ENCODE measurements around the gene NEK11. TPM values are rescaled to one million over a fixed set of nuclear protein-coding genes. Genes with fewer than 3 reads are reported as not detected.

NEK11 gene
- total RNA-seq, 3 donors from 2014 or later: 3.9 to 9.4 (median 5.8) TPM

- DNase-seq (no peak), ATAC-seq (no peak)
- H3K36me3 ChIP-seq (ENCODE audit: low read depth): no peaks in the 10 kb centered on the region
- no peak overlapping the region for H3K4me3 ChIP-seq
- H3K4me1 ChIP-seq (ENCODE audit: low read depth): no peaks in the 10 kb centered on the region
- no peak for TF ChIP-seq CTCF (IDR thresholded peaks at IDR 0.05)
- no peaks in the 10 kb centered on the region for H3K9me3 ChIP-seq
- intact Hi-C loops (cut with DNase I, micrococcal nuclease): no loop called here
Measured at GRCh38 chr3:130992344-130992743, 34.3 kb upstream of the NEK11 start.

GRCh38 chr3:130997289-130997688 lies 29.4 kb upstream of the NEK11 start:
- no peaks in the 10 kb centered on the region for H3K4me1 ChIP-seq (ENCODE audit: low read depth)
- TF ChIP-seq CTCF (IDR thresholded peaks at IDR 0.05): no peak
- no peaks in the 10 kb centered on the region for H3K9me3 ChIP-seq
- ATAC-seq: no peak
- intact Hi-C loops (cut with DNase I, micrococcal nuclease): no loop called here
- no peak overlapping the region for H3K4me3 ChIP-seq
- DNase-seq: no peak
- H3K36me3 ChIP-seq (ENCODE audit: low read depth): no peaks in the 10 kb centered on the region

GRCh38 chr3:131001071-131001470 lies 25.6 kb upstream of the NEK11 start:
- Histone ChIP-seq H3K4me1 (ENCODE audit: low read depth) (no peaks in the 10 kb centered on the region), H3K36me3 (ENCODE audit: low read depth) (no peaks in the 10 kb centered on the region), H3K4me3 (no peak overlapping the region), H3K9me3 (no peaks in the 10 kb centered on the region)
- intact Hi-C loops (cut with DNase I, micrococcal nuclease): no loop called here
- ATAC-seq (no peak), DNase-seq (no peak)
- TF ChIP-seq CTCF (IDR thresholded peaks at IDR 0.05): no peak

- intact Hi-C loops (cut with DNase I, micrococcal nuclease): no loop called here
- no peak overlapping the region for H3K4me3 ChIP-seq
- ATAC-seq (no peak), DNase-seq (no peak)
- TF ChIP-seq CTCF (IDR thresholded peaks at IDR 0.05): no peak
- H3K36me3 ChIP-seq (ENCODE audit: low read depth): no peaks in the 10 kb centered on the region
- H3K4me1 ChIP-seq (ENCODE audit: low read depth): no peaks in the 10 kb centered on the region
- no peaks in the 10 kb centered on the region for H3K9me3 ChIP-seq
Measured at GRCh38 chr3:131004603-131005002, 22.1 kb upstream of the NEK11 start.

- intact Hi-C loops (cut with DNase I, micrococcal nuclease): no loop called here
- Histone ChIP-seq H3K36me3 (ENCODE audit: low read depth) (no peaks in the 10 kb centered on the region), H3K9me3 (no peaks in the 10 kb centered on the region), H3K4me3 (no peak overlapping the region), H3K4me1 (ENCODE audit: low read depth) (no peaks in the 10 kb centered on the region)
- ATAC-seq (no peak), DNase-seq (no peak)
- no peak for TF ChIP-seq CTCF (IDR thresholded peaks at IDR 0.05)
Measured at GRCh38 chr3:131007256-131007655, 19.4 kb upstream of the NEK11 start.

- H3K4me1 ChIP-seq (ENCODE audit: low read depth): no peaks in the 10 kb centered on the region
- ATAC-seq (no peak), DNase-seq (no peak)
- H3K9me3 ChIP-seq: no peaks in the 10 kb centered on the region
- intact Hi-C loops (cut with DNase I, micrococcal nuclease): no loop called here
- H3K4me3 ChIP-seq: no peak overlapping the region
- no peak for TF ChIP-seq CTCF (IDR thresholded peaks at IDR 0.05)
- H3K36me3 ChIP-seq (ENCODE audit: low read depth): no peaks in the 10 kb centered on the region
Measured at GRCh38 chr3:131007782-131008181, 18.9 kb upstream of the NEK11 start.

Measured in mucosa of descending colon (tissue), 3 donors.